Measurements from ENCODE around the gene OXSR1. TPM values are rescaled to one million over a fixed set of nuclear protein-coding genes. Genes with fewer than 3 reads are reported as not detected.

Gene OXSR1
- total and polyA plus RNA-seq, 2 experiments from 2014 or later: 20.6 to 34.1 TPM

- H3K4me1 ChIP-seq (ENCODE audit: low read depth): peaks cover 18% of the 10 kb centered on the region
- no peaks in the 10 kb centered on the region for H3K36me3 ChIP-seq
- no peak for TF ChIP-seq CTCF (IDR thresholded peaks at IDR 0.05; ENCODE audit: low read depth, low read length)
- H3K27ac ChIP-seq: no peak overlapping the region
- no peaks in the 10 kb centered on the region for H3K27me3 ChIP-seq
- no peak for DNase-seq (ENCODE audit: low read depth in 1 of 2, low spot score in 1 of 2)
- no peak overlapping the region for H3K4me3 ChIP-seq
- H3K9me3 ChIP-seq (ENCODE audit: low read depth): no peaks in the 10 kb centered on the region
Measured at GRCh38 chr3:38260474-38260873, 95.1 kb downstream of the OXSR1 start.

- no peak for TF ChIP-seq CTCF (IDR thresholded peaks at IDR 0.05; ENCODE audit: low read depth, low read length)
- Histone ChIP-seq H3K4me3 (no peak overlapping the region), H3K27ac (peak overlapping the region; percentile 10), H3K9me3 (ENCODE audit: low read depth) (no peaks in the 10 kb centered on the region), H3K36me3 (no peaks in the 10 kb centered on the region), H3K27me3 (peaks cover 9% of the 10 kb centered on the region), H3K4me1 (ENCODE audit: low read depth) (peaks cover 18% of the 10 kb centered on the region)
- peak in 1 of 2 donors; percentile 38 for DNase-seq (ENCODE audit: low read depth in 1 of 2, low spot score in 1 of 2)
Measured at GRCh38 chr3:38264353-38264771, 99.0 kb downstream of the OXSR1 start.

- peaks cover 18% of the 10 kb centered on the region for H3K4me1 ChIP-seq (ENCODE audit: low read depth)
- peak in 1 of 2 donors; percentile 67 for DNase-seq (ENCODE audit: low read depth in 1 of 2, low spot score in 1 of 2)
- no peak overlapping the region for H3K4me3 ChIP-seq
- TF ChIP-seq CTCF (IDR thresholded peaks at IDR 0.05; ENCODE audit: low read depth, low read length): no peak
- H3K27me3 ChIP-seq: peaks cover 9% of the 10 kb centered on the region
- H3K9me3 ChIP-seq (ENCODE audit: low read depth): no peaks in the 10 kb centered on the region
- peak overlapping the region; percentile 10 for H3K27ac ChIP-seq
- no peaks in the 10 kb centered on the region for H3K36me3 ChIP-seq
Measured at GRCh38 chr3:38264779-38265178, 99.4 kb downstream of the OXSR1 start.

GRCh38 chr3:38265604-38266307 lies 100.4 kb downstream of the OXSR1 start, which contains the start of gene SLC22A13:
Gene SLC22A13 (plus strand): TSS chr3:38265812. CDS start chr3:38265861, 49 bp downstream.
- no peak for TF ChIP-seq CTCF (IDR thresholded peaks at IDR 0.05; ENCODE audit: low read depth, low read length)

GRCh38 chr3:38266810-38267209 lies 101.5 kb downstream of the OXSR1 start:
- no peak for DNase-seq (ENCODE audit: low read depth in 1 of 2, low spot score in 1 of 2)
- no peaks in the 10 kb centered on the region for H3K9me3 ChIP-seq (ENCODE audit: low read depth)
- H3K4me1 ChIP-seq (ENCODE audit: low read depth): peaks cover 18% of the 10 kb centered on the region
- H3K4me3 ChIP-seq: no peak overlapping the region
- no peak overlapping the region for H3K27ac ChIP-seq
- H3K36me3 ChIP-seq: no peaks in the 10 kb centered on the region
- TF ChIP-seq CTCF (IDR thresholded peaks at IDR 0.05; ENCODE audit: low read depth, low read length): no peak
- H3K27me3 ChIP-seq: peaks cover 9% of the 10 kb centered on the region

More at GRCh38 chr3:38265604-38266307, 100.4 kb downstream of the OXSR1 start, which contains the start of gene SLC22A13:
- H3K27me3 ChIP-seq: peaks cover 9% of the 10 kb centered on the region
- H3K36me3 ChIP-seq: no peaks in the 10 kb centered on the region
- H3K27ac ChIP-seq: peak within 1 kb of the TSS; percentile 10
- H3K9me3 ChIP-seq (ENCODE audit: low read depth): no peaks in the 10 kb centered on the region
- DNase-seq (ENCODE audit: low read depth in 1 of 2, low spot score in 1 of 2): no peak
- no peak within 1 kb of the TSS for H3K4me3 ChIP-seq
- H3K4me1 ChIP-seq (ENCODE audit: low read depth): peaks cover 18% of the 10 kb centered on the region

Data from cardiac muscle cell (in vitro differentiated cells and primary cell).